ENCODE measurements around the gene HOXB4. TPM values are rescaled to one million over a fixed set of nuclear protein-coding genes. Genes with fewer than 3 reads are reported as not detected.
A peak's percentile ranks its signal among the peaks of the same experiment; 100 is the strongest.

Gene HOXB4
- total RNA-seq, 1 donor from 2014 or later: not detected

GRCh38 chr17:48530208-48530886, 47.8 kb downstream of the HOXB4 start:
- H3K4me3 ChIP-seq (ENCODE audit: low read depth, low read length): no peak overlapping the region
- FAIRE-seq: no peak
- no peak for TF ChIP-seq CTCF (IDR thresholded peaks at IDR 0.05; ENCODE audit: insufficient read depth, low read length, severe bottlenecking)
- H3K27me3 ChIP-seq (ENCODE audit: control insufficient read depth, insufficient read depth, low read length): peaks cover 58% of the 10 kb centered on the region
- no peaks in the 10 kb centered on the region for H3K36me3 ChIP-seq (ENCODE audit: control insufficient read depth, insufficient read depth, low read length)
- no peak for DNase-seq (ENCODE audit: low read depth)

GRCh38 chr17:48529683-48530009, 48.5 kb downstream of the HOXB4 start:
- no peak for FAIRE-seq
- Histone ChIP-seq H3K27me3 (ENCODE audit: control insufficient read depth, insufficient read depth, low read length) (peaks cover 61% of the 10 kb centered on the region), H3K36me3 (ENCODE audit: control insufficient read depth, insufficient read depth, low read length) (no peaks in the 10 kb centered on the region), H3K4me3 (ENCODE audit: low read depth, low read length) (no peak overlapping the region)
- DNase-seq (ENCODE audit: low read depth): peak; percentile 22
- no peak for TF ChIP-seq CTCF (IDR thresholded peaks at IDR 0.05; ENCODE audit: insufficient read depth, low read length, severe bottlenecking)

GRCh38 chr17:48528936-48529682, 49.0 kb downstream of the HOXB4 start:
- H3K27me3 ChIP-seq (ENCODE audit: control insufficient read depth, insufficient read depth, low read length): peaks cover 61% of the 10 kb centered on the region

GRCh38 chr17:48528153-48528935, 49.8 kb downstream of the HOXB4 start:
- Histone ChIP-seq H3K27me3 (ENCODE audit: control insufficient read depth, insufficient read depth, low read length) (peaks cover 62% of the 10 kb centered on the region), H3K4me3 (ENCODE audit: low read depth, low read length) (no peak overlapping the region), H3K36me3 (ENCODE audit: control insufficient read depth, insufficient read depth, low read length) (no peaks in the 10 kb centered on the region)
- TF ChIP-seq CTCF (IDR thresholded peaks at IDR 0.05; ENCODE audit: insufficient read depth, low read length, severe bottlenecking): no peak
- DNase-seq (ENCODE audit: low read depth) (no peak), FAIRE-seq (no peak)

More at GRCh38 chr17:48528936-48529682, 49.0 kb downstream of the HOXB4 start:
- no peak for TF ChIP-seq CTCF (IDR thresholded peaks at IDR 0.05; ENCODE audit: insufficient read depth, low read length, severe bottlenecking)
- no peak for FAIRE-seq
- Histone ChIP-seq H3K4me3 (ENCODE audit: low read depth, low read length) (no peak overlapping the region), H3K36me3 (ENCODE audit: control insufficient read depth, insufficient read depth, low read length) (no peaks in the 10 kb centered on the region)
- no peak for DNase-seq (ENCODE audit: low read depth)

DNA sequence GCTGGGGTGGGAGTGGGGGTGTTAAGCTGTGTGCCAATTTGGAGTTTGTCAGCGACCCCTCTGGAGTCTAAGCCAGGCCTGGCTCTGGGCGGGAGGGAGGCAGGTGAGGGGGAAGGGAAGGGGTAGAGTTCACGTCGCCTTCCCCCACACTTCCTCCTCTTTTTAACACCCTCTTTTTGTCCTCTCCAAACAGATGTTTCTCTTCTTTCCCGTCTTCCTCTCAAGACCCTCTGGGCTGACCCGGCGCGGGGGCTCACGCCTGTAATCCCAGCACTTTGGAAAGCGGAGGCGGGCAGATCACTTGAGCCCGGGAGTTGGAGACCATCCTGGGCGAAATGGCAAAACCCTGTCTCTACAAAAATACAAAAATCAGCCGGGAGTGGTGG, 50.6 kb downstream of the HOXB4 start:
- no peak for TF ChIP-seq CTCF (IDR thresholded peaks at IDR 0.05; ENCODE audit: insufficient read depth, low read length, severe bottlenecking)
- DNase-seq (ENCODE audit: low read depth): no peak
- no peak for FAIRE-seq
- Histone ChIP-seq H3K4me3 (ENCODE audit: low read depth, low read length) (no peak overlapping the region), H3K27me3 (ENCODE audit: control insufficient read depth, insufficient read depth, low read length) (peaks cover 59% of the 10 kb centered on the region), H3K36me3 (ENCODE audit: control insufficient read depth, insufficient read depth, low read length) (no peaks in the 10 kb centered on the region)
